ENCODE data around the gene SUPT20HL2.

Gene SUPT20HL2

GRCh38 chrX:24292353-24292752, 21.5 kb downstream of the SUPT20HL2 start:
- Histone ChIP-seq H3K27me3 (ENCODE audit: insufficient read depth, low read depth, severe bottlenecking) (peaks cover 22% of the 10 kb centered on the region), H3K9me3 (ENCODE audit: severe bottlenecking) (no peaks in the 10 kb centered on the region), H3K4me3 (ENCODE audit: low read depth, low read length) (no peak overlapping the region), H3K27ac (no peak overlapping the region), H3K36me3 (no peaks in the 10 kb centered on the region)
- TF ChIP-seq, protein P1, sequence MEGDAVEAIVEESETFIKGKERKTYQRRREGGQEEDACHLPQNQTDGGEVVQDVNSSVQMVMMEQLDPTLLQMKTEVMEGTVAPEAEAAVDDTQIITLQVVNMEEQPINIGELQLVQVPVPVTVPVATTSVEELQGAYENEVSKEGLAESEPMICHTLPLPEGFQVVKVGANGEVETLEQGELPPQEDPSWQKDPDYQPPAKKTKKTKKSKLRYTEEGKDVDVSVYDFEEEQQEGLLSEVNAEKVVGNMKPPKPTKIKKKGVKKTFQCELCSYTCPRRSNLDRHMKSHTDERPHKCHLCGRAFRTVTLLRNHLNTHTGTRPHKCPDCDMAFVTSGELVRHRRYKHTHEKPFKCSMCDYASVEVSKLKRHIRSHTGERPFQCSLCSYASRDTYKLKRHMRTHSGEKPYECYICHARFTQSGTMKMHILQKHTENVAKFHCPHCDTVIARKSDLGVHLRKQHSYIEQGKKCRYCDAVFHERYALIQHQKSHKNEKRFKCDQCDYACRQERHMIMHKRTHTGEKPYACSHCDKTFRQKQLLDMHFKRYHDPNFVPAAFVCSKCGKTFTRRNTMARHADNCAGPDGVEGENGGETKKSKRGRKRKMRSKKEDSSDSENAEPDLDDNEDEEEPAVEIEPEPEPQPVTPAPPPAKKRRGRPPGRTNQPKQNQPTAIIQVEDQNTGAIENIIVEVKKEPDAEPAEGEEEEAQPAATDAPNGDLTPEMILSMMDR (IDR thresholded peaks at IDR 0.05; ENCODE audit: low read depth, low read length): no peak
- DNase-seq: no peak

DNA sequence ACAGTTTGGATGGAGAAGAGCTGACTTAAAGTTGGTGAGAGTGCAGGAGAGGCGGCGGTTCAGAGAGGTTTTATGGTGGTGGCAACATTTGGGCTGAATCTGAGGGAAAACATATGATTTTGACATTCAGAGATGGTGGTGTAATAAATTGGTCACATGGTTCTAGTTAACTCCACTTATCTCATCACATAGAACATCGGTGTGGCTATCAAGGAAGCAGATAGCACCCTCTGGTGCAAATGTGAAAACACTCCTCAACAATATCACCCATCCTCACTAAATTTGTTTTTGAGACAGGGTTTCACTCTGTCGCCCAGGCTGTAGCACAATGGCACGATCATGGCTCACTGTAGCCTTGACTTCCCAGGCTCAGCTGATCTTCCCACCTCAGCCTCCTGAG, 28.8 kb downstream of the SUPT20HL2 start:
- Histone ChIP-seq H3K4me3 (ENCODE audit: low read depth, low read length) (no peak overlapping the region), H3K27me3 (ENCODE audit: insufficient read depth, low read depth, severe bottlenecking) (peaks cover 33% of the 10 kb centered on the region), H3K27ac (no peak overlapping the region), H3K9me3 (ENCODE audit: severe bottlenecking) (no peaks in the 10 kb centered on the region), H3K36me3 (no peaks in the 10 kb centered on the region)
- TF ChIP-seq, protein P1 (IDR thresholded peaks at IDR 0.05; ENCODE audit: low read depth, low read length): no peak
- DNase-seq: no peak

GRCh38 chrX:24283127-24283794, 30.6 kb downstream of the SUPT20HL2 start:
- TF ChIP-seq, protein P1 (IDR thresholded peaks at IDR 0.05; ENCODE audit: low read depth, low read length): no peak
- Histone ChIP-seq H3K4me3 (ENCODE audit: low read depth, low read length) (no peak overlapping the region), H3K9me3 (ENCODE audit: severe bottlenecking) (no peaks in the 10 kb centered on the region), H3K27me3 (ENCODE audit: insufficient read depth, low read depth, severe bottlenecking) (peaks cover 33% of the 10 kb centered on the region), H3K36me3 (no peaks in the 10 kb centered on the region), H3K27ac (no peak overlapping the region)
- DNase-seq: no peak

DNA sequence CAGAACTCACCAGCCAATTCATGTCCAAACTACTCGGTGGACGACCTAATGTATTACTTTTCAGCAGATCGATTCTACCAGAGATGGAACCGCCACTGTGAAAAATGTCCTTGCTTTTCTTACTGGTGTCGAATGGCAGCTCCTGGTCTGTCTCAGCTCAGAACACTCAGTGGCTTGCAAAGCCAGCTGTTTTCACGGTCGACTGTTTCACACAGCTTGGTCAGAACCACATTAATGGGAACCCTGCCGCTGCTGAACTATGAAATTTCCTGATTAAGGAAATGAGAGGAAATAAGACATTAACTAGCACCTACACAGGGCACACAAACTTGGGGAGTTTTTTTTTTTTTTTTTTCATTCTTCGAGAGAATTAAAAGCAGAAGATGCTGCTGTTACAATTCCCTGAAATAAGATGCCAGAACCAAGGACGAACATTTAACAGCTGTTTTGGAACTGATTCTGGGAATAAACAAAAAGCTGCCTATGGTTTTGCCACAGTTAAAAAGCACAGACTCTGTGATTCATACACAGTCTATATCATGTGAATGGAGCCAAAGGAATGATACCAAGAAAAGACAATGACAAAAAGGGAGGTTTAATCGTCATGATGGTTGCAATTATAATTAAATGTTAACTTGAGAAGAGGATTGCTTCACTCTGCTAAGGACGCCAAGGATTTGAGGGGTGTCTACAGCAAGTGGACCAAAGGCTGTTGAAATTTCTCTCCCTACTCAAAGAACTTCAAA, 31.3 kb downstream of the SUPT20HL2 start:
- H3K27me3 ChIP-seq (ENCODE audit: insufficient read depth, low read depth, severe bottlenecking): peaks cover 38% of the 10 kb centered on the region
- no peaks in the 10 kb centered on the region for H3K36me3 ChIP-seq
- H3K4me3 ChIP-seq (ENCODE audit: low read depth, low read length): no peak overlapping the region
- DNase-seq: no peak
- no peak overlapping the region for H3K27ac ChIP-seq
- H3K9me3 ChIP-seq (ENCODE audit: severe bottlenecking): no peaks in the 10 kb centered on the region
- TF ChIP-seq, protein P1 (IDR thresholded peaks at IDR 0.05; ENCODE audit: low read depth, low read length): no peak

GRCh38 chrX:24277405-24277804, 36.5 kb downstream of the SUPT20HL2 start:
- DNase-seq: no peak
- Histone ChIP-seq H3K4me3 (ENCODE audit: low read depth, low read length) (no peak overlapping the region), H3K9me3 (ENCODE audit: severe bottlenecking) (no peaks in the 10 kb centered on the region), H3K27ac (no peak overlapping the region), H3K27me3 (ENCODE audit: insufficient read depth, low read depth, severe bottlenecking) (peaks cover 33% of the 10 kb centered on the region), H3K36me3 (no peaks in the 10 kb centered on the region)
- TF ChIP-seq, protein P1 (IDR thresholded peaks at IDR 0.05; ENCODE audit: low read depth, low read length): no peak
